GM12873 (cell line): Measurements from ENCODE around the gene CATSPERD.
A peak's percentile ranks its signal among the peaks of the same experiment; 100 is the strongest.

Source experiments
- TF ChIP-seq, protein P1 (sequence below): IDR thresholded peaks from 2 replicates; pipeline ENCODE4 v1.5.1; 2012; ENCODE audit warnings: low read depth, mild to moderate bottlenecking, moderate library complexity, low read length, control low read depth; ENCODE audit not compliant: insufficient read depth; ENCODE audit errors: missing control alignments

The CATSPERD gene, protein sequence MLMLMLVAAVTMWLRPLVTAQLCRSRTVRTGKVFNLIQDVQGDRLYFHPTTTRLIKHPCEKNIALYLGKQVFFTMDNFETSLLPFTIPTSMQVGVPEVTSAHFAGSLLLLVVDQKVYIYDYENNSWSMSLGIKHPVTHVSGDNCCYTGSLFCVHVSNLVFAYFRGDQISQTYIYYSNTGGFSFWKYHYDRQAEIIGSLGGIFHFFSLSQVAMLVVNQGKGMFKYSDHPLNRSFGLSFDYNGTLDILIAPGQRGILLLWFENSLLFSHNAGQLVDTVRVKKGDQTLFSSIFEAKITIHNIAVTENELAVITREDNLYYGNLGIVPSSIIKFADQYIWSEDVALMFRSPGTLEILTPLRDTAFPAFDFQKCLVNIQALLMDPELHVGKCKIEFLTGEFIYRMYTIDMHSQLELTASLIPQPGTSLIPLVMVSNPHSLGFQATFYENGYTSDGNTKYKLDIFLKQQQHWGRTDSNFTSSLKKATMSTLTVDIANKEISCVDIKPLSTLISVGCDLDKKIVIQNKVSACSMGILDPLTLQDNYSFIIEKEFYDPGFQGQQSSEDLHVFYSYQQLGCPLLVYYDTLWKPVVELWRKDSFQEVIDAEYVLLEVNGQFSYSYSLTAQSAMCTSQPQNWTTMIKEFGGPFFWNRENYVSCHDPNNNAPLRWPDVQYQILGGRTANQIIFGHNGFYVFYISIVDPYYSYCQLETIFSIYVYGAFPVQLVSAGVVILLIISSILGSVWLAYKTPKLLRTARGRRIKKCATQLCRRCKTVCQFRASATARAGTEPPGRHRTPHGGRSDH

DNA sequence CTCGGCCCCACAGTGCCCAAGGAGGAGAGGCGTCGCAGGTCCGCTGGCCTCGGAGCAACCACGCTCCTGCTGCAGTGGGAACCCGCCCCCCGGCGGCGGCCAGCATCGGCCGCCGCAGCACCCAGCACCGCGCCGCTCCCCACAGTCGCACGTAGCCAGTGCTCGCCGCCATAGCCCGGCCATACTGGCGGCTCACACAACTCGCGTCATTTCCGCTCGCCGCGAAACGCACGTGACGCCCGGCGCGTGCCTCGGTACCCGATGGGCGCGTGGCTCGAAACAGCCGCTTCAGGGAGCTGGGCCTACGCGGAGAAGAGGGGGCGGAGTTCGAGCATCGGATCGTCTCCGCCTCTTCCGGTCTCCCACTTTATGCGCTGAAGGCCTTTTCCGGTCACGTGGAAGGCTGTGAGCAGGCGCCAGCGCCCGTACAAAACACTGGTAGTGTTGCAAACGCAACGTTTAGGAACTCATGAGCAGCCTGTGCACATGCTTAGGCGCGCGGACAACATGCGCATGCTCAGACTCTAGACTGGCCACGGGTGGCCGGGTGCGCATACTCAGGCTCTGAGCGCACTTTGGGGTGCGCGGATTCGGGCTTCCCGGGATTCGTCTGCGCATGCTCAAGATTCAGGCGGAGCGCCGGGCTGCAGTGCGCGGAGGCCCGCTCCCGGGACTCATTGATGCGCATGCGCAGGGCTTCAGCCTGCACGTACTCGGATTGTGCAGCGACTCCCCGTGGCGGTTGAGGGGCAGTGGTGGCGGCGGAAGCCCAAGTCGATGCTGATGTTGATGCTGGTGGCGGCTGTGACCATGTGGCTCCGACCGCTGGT, at the start of gene CATSPERD, which contains the start of gene LONP1:
Gene CATSPERD (plus strand): TSS at position 677 of the 830 bp plus-strand sequence. CDS start 101 bp downstream, at position 778.
Gene LONP1 (minus strand): TSS at position 186 of the 830 bp plus-strand sequence. CDS start 14 bp downstream, at position 172.
- TF ChIP-seq, protein P1, sequence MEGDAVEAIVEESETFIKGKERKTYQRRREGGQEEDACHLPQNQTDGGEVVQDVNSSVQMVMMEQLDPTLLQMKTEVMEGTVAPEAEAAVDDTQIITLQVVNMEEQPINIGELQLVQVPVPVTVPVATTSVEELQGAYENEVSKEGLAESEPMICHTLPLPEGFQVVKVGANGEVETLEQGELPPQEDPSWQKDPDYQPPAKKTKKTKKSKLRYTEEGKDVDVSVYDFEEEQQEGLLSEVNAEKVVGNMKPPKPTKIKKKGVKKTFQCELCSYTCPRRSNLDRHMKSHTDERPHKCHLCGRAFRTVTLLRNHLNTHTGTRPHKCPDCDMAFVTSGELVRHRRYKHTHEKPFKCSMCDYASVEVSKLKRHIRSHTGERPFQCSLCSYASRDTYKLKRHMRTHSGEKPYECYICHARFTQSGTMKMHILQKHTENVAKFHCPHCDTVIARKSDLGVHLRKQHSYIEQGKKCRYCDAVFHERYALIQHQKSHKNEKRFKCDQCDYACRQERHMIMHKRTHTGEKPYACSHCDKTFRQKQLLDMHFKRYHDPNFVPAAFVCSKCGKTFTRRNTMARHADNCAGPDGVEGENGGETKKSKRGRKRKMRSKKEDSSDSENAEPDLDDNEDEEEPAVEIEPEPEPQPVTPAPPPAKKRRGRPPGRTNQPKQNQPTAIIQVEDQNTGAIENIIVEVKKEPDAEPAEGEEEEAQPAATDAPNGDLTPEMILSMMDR: peak; percentile 97

DNA sequence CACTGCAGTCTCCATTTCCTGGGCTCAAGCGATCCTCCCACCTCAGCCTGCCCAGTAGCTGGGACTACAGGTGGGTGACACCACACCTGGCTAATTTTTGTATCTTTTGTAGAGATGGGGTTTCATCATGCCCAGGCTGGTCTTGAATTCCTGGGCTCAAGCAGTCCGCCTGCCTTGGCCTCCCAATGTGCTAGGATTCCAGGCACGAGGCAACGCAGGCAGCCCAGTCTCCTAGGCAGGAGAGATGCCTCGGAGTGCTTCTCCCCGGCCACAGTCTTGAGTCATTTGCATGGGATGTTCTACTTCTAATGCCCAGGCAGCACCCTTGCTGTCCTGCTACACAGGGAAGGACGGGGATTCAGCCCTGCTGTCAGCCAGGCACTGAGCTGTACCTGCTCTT, 48.8 kb upstream of the CATSPERD start:
- TF ChIP-seq, protein P1: no peak

DNA sequence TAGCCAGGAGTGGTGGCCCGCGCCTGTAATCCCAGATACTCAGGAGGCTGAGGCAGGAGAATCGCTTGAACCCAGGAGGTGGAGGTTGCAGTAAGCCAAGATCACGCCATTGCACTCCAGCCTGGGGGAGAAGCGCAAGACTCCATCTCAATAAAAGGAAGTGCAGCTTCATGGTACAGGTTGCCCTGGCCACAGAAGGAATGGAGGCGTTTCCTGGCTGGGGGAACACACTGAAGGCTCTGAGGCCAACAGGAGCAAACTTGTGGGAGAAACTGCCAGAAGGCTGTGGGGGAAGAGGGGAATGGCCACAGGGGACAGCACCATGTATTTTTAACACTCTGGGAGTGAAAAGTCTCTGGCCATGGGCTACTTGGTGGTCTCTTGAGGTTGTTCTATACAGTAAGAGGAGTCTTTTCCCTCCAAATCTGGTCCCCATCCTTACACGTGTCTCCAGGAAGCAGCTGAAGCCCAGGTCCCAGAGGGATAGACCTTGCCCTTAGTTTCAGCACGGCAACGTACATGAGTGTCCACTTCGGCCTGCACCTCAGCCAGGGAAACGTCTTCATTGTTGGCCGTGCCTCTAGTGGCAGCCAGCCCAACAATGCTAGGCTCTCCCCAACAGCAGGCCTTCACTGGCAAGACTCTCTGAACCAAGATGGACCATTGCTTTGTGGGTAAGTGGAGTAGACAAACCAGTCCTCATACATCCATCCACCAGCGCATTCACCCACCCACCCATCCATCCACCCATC, 47.6 kb upstream of the CATSPERD start:
- TF ChIP-seq, protein P1: no peak

DNA sequence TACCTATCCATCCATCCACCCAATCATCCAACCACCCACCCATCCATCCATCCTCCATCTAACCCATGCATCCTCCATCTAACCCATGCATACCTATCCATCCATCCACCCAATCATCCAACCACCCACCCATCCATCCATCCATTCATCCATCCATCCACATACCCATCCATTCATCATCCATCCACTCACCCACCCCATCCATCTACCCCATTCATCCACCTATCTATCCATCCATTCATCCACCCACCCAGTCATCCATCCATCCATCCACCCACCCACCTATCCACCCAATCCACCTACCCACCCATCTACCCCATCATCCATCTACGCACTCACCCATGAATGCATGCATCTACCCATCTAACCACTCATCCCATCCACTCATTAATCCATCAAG, 46.7 kb upstream of the CATSPERD start:
- TF ChIP-seq, protein P1: no peak

DNA sequence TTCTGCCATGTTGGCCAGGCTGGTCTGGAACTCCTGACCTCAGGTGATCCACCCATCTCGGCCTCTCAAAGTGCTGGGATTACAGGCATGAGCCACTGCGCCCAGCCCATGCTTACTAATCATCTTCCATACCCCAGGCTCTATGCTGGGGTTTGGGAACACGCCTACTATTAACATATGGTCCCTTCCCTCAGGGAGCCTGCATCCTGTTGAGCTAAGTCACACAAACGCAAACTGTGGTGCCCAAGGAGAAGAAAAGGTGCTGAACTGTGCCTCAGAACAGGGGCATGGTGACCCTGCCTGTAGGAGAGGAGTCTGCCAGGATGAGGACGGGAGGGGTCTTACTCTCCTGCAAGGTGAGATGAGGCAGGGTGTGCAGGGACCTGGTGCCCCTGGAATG, 45.7 kb upstream of the CATSPERD start:
- TF ChIP-seq, protein P1: no peak

DNA sequence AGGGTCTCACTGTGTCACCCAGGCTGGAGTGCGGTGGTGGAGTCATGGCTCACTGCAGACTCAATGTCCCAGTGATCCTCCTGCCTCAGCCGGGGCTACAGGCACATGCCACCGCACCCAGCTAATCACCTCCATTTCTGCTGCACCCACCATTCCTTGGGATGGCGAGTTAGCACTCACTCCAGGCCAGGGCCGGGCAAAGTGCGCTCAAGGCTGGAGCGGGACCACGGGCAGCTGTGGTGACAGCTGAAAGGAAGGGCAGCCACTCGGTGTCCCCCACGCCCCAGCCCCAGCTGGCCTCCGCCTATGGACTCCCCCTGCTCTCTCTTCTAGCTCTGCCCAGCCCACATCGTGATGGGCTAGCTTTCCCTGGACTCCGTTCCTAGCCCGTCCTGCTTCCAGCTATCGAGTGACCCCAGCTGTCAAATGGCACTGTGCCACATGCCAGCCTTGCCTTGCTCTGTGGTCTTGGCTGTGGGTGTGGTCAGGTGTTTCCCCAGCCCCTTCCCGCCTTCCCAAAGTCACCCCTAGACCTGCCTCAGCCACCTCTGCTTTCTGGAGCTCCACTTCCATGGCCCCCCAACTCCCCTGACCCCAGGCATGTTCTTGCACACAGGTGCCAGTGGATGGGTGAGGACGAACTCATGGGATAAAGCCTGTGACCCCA, 44.2 kb upstream of the CATSPERD start:
- TF ChIP-seq, protein P1: no peak
